ENCODE measurements around the gene AGBL4. TPM values are rescaled to one million over a fixed set of nuclear protein-coding genes. Genes with fewer than 3 reads are reported as not detected.
A peak's percentile ranks its signal among the peaks of the same experiment; 100 is the strongest.

The AGBL4 gene
- total and polyA plus RNA-seq, 2 of the 13 experiments (the other 11 are each of a cell fraction or from before 2014, with no cell fraction given) = not detected

DNA sequence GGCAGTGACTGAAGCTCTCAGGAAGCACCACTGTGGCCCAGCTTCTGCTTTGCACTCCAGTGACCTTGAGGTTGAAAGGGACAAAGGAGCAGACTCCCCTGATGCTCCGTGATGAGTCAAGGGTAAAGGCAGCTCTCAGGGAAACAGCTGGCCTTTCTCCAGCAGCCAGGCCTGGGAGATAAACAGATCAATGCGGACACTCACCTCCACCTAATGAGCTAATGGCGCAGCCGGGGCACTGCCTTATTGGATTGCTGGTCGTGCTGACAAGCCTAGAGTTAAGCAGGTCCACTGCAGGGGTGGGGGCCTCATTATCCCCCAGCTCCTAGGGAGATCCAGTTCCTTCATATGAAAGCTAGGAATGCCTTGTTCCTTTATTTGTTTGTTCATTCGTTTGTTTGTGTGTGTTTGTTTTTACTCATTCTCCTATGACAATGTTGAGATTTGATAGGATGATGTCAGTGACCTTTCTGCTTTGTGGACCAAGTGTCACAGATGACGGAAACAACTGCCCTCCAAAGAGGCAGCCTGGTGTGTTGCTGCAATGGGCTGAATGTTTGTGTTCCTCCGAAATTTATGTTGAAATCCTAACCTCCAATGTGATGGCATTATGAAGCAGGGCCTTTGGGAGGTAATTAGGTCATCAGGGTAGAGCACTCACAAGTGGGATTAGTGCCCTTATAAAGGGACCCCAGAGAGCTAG lies 1105.7 kb downstream of the AGBL4 start:
- DNase-seq (ENCODE audit: low spot score) (peak; percentile 24), FAIRE-seq (no peak), ATAC-seq (peak; percentile 87)
- no TSS peak for BruUV-seq (replicated peaks)
- Histone ChIP-seq H3K4me3 (replicated peaks in 1 of 3; ENCODE audit: insufficient read depth in 1 of 3, low read depth in 2 of 3, low read length in 3 of 3) (no peak overlapping the region), H3K4me2 (ENCODE audit: low read depth, low read length) (no peak overlapping the region; the same call in 1 of the 2 replicates), H4K20me1 (ENCODE audit: insufficient read depth, low read length) (no peaks in the 10 kb centered on the region), H3K4me1 (ENCODE audit: insufficient read depth, low read length) (peaks cover 9% of the 10 kb centered on the region; the same call in 1 of the 2 replicates), H3K79me2 (ENCODE audit: insufficient read depth, low read length) (no peaks in the 10 kb centered on the region), H3K36me3 (replicated peaks in 1 of 2; ENCODE audit: control insufficient read depth in 1 of 2, insufficient read depth in 2 of 2, low read length in 2 of 2) (no peaks in the 10 kb centered on the region), H3K27ac (ENCODE audit: extremely low read length, insufficient read depth, low read length) (no peak overlapping the region), H2AFZ (ENCODE audit: low read length) (no peak overlapping the region), H3K9me3 (ENCODE audit: low read length) (peaks cover 6% of the 10 kb centered on the region; the same call in 1 of the 2 replicates), H3K27me3 (ENCODE audit: control insufficient read depth in 1 of 2, insufficient read depth in 2 of 2, low read length in 2 of 2) (no peaks in the 10 kb centered on the region), H3K9ac (ENCODE audit: insufficient read depth, low read depth, low read length) (no peak overlapping the region)
- intact Hi-C loops (cut with micrococcal nuclease; ENCODE audit: unreplicated experiment) (no loop called here), in situ Hi-C loops (cut with HindIII; ENCODE audit: extremely low pct_ligation_motif_present, low pct_unique_long_range_greater_than_20kb) (loop anchor here (25.0 kb wide), 1 partner anchor 1419 kb away; no protein-coding TSS in a partner anchor)
- POLR2A ChIA-PET = no interaction called here
- WGBS (ENCODE audit: low lambda C conversion rate) = 3% methylated on average over 4 of the region's 8 CpGs
- CTCF ChIA-PET (ENCODE audit: low intra/inter-chr PET ratio, low total read pairs) = no interaction called here
- TF ChIP-seq ZNF354B (CRISPR knock-in tag; IDR thresholded peaks at IDR 0.05) (no peak), ATM (IDR thresholded peaks at IDR 0.05; ENCODE audit: borderline replicate concordance) (no peak), CENPT (CRISPR knock-in tag; IDR thresholded peaks at IDR 0.05; ENCODE audit: low read depth) (no peak), ATF6 (CRISPR knock-in tag; conservative IDR thresholded peaks at IDR 0.05) (no peak), NFIB (CRISPR knock-in tag; IDR thresholded peaks at IDR 0.05; ENCODE audit: borderline replicate concordance) (no peak), ZC3H13 (CRISPR knock-in tag; IDR thresholded peaks at IDR 0.05) (no peak), HDAC1 (CRISPR knock-in tag; IDR thresholded peaks at IDR 0.05) (0 out of 2 replicates have a peak, but pooled peaks have one; percentile 14), ZMYM2 (CRISPR knock-in tag; IDR thresholded peaks at IDR 0.05) (no peak), NKX3-1 (CRISPR knock-in tag; IDR thresholded peaks at IDR 0.05) (no peak), FLYWCH1 (CRISPR knock-in tag; IDR thresholded peaks at IDR 0.05) (no peak), TEF (CRISPR knock-in tag; IDR thresholded peaks at IDR 0.05) (no peak), NCOA1 (CRISPR knock-in tag; IDR thresholded peaks at IDR 0.05) (no peak), BRF2 (CRISPR knock-in tag; IDR thresholded peaks at IDR 0.05) (no peak)
- TF ChIP-seq, protein P1, sequence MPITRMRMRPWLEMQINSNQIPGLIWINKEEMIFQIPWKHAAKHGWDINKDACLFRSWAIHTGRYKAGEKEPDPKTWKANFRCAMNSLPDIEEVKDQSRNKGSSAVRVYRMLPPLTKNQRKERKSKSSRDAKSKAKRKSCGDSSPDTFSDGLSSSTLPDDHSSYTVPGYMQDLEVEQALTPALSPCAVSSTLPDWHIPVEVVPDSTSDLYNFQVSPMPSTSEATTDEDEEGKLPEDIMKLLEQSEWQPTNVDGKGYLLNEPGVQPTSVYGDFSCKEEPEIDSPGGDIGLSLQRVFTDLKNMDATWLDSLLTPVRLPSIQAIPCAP (CRISPR knock-in tag; IDR thresholded peaks at IDR 0.05; ENCODE audit: low read depth) = no peak
- TF ChIP-seq, protein P2, sequence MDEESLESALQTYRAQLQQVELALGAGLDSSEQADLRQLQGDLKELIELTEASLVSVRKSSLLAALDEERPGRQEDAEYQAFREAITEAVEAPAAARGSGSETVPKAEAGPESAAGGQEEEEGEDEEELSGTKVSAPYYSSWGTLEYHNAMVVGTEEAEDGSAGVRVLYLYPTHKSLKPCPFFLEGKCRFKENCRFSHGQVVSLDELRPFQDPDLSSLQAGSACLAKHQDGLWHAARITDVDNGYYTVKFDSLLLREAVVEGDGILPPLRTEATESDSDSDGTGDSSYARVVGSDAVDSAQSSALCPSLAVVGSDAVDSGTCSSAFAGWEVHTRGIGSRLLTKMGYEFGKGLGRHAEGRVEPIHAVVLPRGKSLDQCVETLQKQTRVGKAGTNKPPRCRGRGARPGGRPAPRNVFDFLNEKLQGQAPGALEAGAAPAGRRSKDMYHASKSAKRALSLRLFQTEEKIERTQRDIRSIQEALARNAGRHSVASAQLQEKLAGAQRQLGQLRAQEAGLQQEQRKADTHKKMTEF (CRISPR knock-in tag; IDR thresholded peaks at IDR 0.05) = no peak
